Fibroblast of skin of abdomen (primary cell): ENCODE results near the gene PIM3. TPM values are rescaled to one million over a fixed set of nuclear protein-coding genes. Genes with fewer than 3 reads are reported as not detected.
A peak's percentile ranks its signal among the peaks of the same experiment; 100 is the strongest.

Experiments
- DNase-seq: peaks from one replicate; pipeline ENCODE4 v3.0.0-alpha.2; 2013
- polyA plus RNA-seq, 2 experiments: library from polyadenylated mRNA; unstranded; fragments of 120-200 nt; gene quantifications; one replicate each; pipeline ENCODE4 v1.2.1, GENCODE V29; 2013; ENCODE audit not compliant: insufficient read length in 2 of 2

The PIM3 gene
- polyA plus RNA-seq (2013, experiment 1 of 2; ENCODE audit: insufficient read length), result 18.0 TPM
- polyA plus RNA-seq (2013, experiment 2 of 2; ENCODE audit: insufficient read length), result 19.0 TPM

GRCh38 chr22:49960159-49961004, at the start of gene PIM3:
Gene PIM3 (plus strand): TSS chr22:49960772. CDS start chr22:49960948, 176 bp downstream.
- DNase-seq, result peak; percentile 97

GRCh38 chr22:49911881-49912625, 48.5 kb upstream of the PIM3 start:
- DNase-seq, result no peak

DNA sequence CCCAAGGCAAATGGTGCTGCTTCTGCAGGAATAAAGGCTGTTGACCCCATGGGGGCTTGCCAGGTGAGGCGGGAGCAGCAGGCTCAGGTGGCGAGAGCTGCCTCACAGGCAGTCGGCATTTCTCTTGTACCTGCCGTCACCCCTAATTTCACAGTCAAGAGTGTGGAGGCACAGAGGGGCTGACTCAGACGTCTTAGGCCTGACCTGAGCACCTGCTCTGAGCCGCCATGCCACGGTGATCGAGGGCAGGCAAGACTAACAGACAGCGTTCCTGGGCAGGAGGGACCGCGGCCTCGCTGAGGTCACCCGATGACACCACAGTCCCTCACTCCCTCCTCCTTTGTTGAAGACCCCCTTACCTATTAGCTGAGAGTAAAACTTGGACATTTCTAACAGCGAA, 47.5 kb upstream of the PIM3 start:
- DNase-seq, result no peak

GRCh38 chr22:49913446-49913845, 47.1 kb upstream of the PIM3 start:
- no peak for DNase-seq

GRCh38 chr22:49914256-49914655, 46.3 kb upstream of the PIM3 start:
- DNase-seq, result no peak

GRCh38 chr22:49915610-49916009, 45.0 kb upstream of the PIM3 start:
- DNase-seq, result no peak

DNA sequence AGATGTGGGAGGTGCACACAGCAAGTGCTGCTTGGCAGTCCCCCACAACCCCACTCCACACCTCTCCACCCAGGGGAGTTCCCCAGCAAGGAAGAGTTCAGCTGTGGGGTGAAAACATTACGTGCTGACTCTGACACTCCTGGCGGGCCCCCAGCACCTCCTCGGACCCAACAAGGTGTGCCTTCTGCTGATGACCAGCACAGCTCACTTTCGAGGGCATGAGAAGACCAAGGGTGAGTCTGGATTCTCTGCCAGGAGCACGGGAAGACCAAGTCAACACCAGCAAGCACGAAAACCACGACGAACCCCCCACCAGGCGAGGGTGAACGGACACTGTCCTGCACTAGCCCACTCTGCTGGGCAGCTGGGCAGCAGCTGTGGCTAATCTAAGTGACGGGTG, 43.7 kb upstream of the PIM3 start:
- DNase-seq, result no peak

GRCh38 chr22:49917974-49918910, 42.3 kb upstream of the PIM3 start, which contains the start of the genes ALG12 and CRELD2:
Gene ALG12 (minus strand): TSS chr22:49918438. CDS start chr22:49913765, 4,673 bp downstream.
Gene CRELD2 (plus strand): TSS chr22:49918634. CDS start chr22:49918770, 136 bp downstream.
- DNase-seq, result peak; percentile 97

DNA sequence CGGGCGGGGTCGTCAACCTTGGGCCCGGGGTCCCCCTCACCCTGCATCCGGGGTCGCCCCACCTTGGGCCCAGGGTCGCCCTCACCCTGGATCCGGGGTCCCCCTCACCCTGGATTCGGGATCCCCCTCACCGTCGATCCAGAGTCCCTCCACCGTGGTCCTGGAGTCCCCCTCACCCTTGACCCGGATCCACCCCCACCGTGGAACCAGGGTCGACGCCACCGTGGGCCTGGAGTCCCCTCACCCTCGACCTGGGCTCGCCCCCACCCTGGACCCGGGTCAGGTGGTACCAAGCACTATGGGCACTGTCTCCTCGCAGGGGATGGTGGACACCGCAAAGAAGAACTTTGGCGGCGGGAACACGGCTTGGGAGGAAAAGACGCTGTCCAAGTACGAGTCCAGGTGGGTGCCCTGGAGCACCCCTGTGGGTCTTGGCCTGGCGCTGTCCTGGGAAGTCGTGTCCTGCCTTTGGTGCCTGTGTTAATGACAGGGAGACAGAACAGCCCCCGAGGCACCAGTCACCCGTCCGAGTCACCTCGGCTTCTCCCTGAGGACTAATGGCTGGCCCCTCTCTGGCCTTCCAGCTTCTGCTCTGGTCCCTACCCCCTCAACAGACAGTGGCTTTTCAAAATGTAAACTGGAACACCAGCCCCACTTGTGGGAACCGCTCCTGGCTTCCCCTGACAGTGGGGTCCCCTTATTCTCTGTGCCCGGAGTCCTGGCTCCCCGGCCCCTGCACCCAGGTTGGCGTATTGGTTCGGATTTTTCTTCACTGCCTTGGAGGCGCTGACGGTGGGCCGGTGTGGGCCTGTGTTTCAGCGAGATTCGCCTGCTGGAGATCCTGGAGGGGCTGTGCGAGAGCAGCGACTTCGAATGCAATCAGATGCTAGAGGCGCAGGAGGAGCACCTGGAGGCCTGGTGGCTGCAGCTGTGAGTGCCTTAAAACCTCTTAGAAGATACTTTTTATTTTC, 41.4 kb upstream of the PIM3 start:
- DNase-seq, result no peak

DNA sequence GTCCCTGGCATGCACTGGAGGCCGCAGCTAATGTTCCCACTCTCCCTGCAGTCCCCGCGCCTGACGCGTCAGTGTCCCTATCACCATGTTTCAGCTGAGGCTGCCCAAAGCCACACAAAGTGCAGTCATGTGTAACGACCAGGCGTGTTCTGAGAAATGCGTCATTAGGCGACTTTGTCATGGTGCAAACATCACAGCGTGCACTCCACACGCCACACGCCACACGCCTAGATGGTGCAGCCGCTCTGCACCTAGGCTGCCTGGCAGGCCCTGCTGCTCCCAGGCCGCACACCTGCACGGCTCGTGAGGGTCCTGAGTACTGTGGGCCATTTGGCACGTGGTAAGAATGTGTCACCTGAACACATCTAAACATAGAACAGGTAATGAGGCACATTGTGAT, 39.7 kb upstream of the PIM3 start:
- no peak for DNase-seq

DNA sequence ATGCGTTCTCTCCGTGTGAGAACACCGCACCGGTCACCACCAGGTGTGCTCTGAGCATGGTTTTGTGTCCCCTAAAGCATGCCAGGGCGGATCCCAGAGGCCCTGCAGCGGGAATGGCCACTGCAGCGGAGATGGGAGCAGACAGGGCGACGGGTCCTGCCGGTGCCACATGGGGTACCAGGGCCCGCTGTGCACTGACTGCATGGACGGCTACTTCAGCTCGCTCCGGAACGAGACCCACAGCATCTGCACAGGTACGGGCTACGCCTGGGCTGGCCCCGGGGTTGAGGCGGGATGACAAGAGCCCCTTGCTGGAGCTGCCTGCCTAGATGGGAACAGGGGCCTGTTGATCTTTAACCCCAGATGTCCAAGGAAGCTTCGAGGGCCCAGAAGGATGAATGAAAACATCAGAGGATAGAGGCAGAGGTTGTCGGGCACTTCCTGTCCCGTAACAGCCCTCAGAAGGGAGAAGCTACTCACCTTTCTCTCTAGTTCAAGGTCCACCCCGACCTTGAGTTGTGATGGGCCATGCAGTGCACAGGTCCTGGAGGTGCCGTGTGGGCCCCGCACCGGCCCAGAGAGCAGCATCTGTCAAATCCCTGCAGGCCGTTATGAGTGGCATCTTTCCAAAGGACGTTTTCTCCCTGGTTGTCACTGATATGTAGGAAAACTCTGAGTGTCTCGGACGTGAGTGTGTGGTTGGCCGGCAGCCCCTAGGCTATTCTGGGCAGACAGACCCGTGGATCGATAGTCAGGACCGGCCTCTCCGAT, 38.9 kb upstream of the PIM3 start:
- no peak for DNase-seq

DNA sequence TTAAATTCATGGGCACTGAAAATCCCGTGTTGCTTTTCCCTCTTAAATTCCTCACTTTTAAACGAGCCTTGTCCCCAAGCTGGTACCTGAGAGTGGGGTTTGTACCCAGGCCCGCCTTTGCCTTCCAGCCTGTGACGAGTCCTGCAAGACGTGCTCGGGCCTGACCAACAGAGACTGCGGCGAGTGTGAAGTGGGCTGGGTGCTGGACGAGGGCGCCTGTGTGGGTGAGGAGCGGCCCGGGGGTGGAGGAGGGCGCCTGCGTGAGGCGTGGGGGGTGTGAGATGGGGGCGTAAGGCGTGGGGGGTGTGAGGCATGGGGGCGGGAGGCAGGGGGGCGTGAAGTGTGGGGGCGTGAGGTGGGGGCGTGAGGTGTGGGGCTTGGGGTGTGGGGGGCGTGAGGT, 38.1 kb upstream of the PIM3 start:
- DNase-seq, result no peak

- no peak for DNase-seq
Observed at GRCh38 chr22:49922926-49923325, 37.6 kb upstream of the PIM3 start.

DNA sequence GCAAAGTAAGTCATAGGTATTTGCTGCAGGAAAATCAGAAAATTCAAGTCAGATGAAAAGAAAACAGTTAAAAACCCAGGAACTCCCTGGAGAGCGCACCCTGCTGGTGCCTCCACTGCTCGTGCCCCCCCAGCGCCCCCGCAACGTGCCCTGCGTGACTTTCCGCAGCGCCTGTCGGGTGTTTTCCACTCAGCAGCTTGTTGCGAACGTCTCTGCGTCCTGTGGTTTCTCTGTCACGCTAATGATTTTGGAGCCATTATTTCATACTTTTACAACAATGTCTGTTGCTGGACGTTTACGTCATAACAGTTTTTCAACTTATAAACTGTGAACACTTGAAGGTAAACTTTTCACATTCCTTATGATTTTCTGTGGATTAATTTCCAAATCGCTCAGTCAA, 37.1 kb upstream of the PIM3 start:
- no peak for DNase-seq

DNA sequence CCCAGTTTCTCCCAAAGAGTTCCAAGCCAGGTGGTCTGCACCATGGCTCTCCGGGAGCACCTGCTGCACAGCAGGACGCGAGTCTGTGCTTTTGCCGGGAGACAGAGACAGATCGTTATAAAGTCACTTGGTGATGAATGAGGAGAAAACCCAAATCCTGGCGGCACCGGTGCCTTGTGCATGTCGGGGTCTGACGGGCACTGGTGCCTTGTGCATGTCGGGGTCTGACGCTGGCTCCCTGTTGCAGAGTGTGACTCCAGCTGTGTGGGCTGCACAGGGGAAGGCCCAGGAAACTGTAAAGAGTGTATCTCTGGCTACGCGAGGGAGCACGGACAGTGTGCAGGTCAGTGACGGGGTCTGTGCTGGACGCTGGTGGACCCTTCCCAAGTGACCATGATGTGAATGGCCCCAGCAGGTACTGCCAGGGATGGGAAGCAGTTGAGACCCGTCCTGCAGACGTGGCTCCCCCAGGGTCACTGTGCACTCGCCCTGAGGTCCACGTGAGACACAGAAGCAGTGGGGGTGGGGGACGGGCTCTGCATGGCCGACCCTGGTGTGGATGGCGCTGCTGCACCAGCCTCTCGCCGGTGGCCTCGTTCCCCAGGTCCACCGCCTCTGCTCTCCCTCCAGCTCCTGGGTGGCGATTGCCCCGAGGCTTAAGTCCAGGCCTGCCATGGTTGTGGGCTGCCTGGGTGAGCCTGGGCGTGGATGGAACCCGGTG, 36.3 kb upstream of the PIM3 start:
- DNase-seq, result no peak

- DNase-seq, result no peak
Observed at GRCh38 chr22:49925525-49926128, 34.9 kb upstream of the PIM3 start.

DNA sequence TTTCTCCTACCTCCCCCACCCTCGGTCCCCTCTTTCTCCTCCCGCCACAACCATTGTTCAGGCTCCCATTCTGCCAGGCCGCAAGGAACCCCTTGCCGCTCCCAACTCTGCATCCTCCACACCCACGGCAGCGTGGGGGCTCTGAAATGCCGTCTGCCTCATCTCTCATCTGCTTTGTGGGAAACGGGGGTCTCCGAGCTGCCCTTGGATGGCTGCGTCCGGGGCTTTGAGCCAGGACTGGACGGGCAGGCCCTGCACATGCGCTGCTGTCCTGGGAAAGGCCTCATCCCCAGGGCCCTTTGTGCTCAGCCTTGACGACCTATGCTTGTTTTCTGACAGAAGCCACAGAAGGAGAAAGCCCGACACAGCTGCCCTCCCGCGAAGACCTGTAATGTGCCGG, 33.7 kb upstream of the PIM3 start:
- no peak for DNase-seq

DNA sequence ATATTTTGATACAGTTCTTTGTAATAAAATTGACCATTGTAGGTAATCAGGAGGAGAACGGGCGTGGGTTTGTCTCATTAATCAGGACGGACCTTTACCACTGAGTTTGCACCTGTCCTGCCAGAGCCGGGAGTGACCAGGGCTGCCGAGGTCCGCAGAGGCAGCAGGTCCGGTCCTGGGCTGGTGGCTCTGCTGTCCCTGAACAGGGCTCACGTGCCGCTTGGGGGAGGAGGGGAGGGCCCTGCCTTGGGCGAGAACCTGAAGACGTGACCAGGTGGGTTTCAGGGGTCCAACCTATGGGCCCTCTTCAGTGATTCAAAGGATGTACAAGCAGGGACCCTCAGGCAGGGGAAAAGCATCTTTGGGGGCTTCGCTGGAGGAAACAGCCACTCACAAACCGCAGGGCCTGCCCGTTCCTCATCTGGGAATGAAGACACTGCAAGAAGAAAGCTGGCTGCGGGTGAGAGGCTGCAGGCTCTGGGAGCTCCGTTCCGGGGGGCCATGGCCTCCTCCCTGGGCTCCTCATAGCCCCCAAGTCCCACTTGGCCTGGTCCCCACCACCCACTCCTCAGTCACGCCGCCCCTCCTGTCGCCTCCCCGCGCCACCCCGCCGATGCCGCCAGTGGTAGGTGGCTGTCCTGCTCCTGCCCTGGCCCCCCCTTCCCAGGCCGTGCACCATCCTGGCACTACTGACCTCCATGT, 32.9 kb upstream of the PIM3 start:
- no peak for DNase-seq

- no peak for DNase-seq
Observed at GRCh38 chr22:49928185-49928495, 32.4 kb upstream of the PIM3 start.
